ENCODE data around the gene SMIM28.

The SMIM28 gene

GRCh38 chr6:138377844-138378243, at the start of gene SMIM28:
TSS of gene SMIM28 (plus strand) at chr6:138377905. CDS start at chr6:138378073, 168 bp downstream.
- no peak for DNase-seq (ENCODE audit: low read depth)
- TF ChIP-seq, protein P1, sequence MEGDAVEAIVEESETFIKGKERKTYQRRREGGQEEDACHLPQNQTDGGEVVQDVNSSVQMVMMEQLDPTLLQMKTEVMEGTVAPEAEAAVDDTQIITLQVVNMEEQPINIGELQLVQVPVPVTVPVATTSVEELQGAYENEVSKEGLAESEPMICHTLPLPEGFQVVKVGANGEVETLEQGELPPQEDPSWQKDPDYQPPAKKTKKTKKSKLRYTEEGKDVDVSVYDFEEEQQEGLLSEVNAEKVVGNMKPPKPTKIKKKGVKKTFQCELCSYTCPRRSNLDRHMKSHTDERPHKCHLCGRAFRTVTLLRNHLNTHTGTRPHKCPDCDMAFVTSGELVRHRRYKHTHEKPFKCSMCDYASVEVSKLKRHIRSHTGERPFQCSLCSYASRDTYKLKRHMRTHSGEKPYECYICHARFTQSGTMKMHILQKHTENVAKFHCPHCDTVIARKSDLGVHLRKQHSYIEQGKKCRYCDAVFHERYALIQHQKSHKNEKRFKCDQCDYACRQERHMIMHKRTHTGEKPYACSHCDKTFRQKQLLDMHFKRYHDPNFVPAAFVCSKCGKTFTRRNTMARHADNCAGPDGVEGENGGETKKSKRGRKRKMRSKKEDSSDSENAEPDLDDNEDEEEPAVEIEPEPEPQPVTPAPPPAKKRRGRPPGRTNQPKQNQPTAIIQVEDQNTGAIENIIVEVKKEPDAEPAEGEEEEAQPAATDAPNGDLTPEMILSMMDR (conservative IDR thresholded peaks at IDR 0.05; ENCODE audit: low read depth, low read length) = no peak
- no peak within 1 kb of the TSS for H3K4me3 ChIP-seq (ENCODE audit: low read depth, low read length)

DNA sequence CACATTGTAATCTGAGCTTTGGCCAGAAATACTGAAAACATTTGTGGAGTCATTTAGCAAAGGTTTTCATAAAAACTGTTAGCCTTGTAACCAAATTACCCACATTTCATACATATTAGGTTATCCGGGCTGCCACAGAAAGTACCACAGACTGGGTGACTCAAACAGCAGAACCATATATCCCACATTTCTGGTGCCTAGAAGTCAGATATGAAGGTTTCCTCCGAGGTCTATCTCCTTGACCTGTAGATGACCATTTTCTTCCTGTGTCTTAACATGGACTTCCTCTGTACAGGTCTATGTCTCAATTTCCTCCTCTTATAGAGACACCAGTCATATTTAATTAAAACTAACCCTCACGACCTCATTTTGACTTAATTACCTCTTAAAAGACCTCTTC, 49.5 kb upstream of the SMIM28 start:
- no peak overlapping the region for H3K4me3 ChIP-seq (ENCODE audit: low read depth, low read length)
- DNase-seq (ENCODE audit: low read depth) = no peak
- TF ChIP-seq, protein P1 (conservative IDR thresholded peaks at IDR 0.05; ENCODE audit: low read depth, low read length) = no peak

DNA sequence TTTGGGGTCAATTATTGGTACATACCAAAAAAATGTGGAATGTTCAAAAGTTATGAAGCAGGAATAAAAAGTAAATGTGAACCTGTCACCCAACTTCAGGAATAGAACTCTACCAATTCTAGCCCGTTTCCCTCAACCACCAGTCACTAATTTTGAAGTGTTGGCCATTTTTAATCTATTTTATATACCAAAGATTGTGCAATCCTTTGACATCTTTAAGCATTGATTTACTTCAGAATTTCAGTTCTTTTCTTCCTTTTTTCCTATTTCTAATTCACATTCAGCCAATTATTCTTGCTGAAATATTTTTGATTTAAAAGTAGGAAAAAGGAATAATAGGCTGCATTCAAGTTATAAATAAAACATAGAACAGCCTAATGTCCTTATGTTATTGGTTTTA, 46.9 kb upstream of the SMIM28 start:
- no peak for DNase-seq (ENCODE audit: low read depth)
- no peak overlapping the region for H3K4me3 ChIP-seq (ENCODE audit: low read depth, low read length)
- TF ChIP-seq, protein P1 (conservative IDR thresholded peaks at IDR 0.05; ENCODE audit: low read depth, low read length) = no peak

DNA sequence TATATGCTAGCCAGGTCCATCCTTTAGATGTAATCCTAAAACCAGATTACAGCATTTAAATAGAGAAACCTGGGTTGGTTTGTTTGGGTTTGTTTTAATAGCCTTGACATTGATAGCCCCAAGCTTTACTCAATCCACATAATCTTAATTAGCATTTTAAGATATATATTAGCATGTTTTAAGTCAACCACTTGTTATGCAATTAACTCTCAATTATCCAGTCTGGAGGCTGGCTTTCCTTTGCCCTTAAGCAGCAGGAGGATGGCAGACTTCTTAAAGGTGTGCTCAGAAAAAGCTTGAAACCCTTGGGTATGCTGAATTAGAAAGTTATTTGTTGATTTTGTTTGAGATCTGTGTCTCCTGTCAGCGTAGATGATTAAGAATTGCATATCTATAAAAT, 46.3 kb upstream of the SMIM28 start:
- no peak overlapping the region for H3K4me3 ChIP-seq (ENCODE audit: low read depth, low read length)
- DNase-seq (ENCODE audit: low read depth) = no peak
- TF ChIP-seq, protein P1 (conservative IDR thresholded peaks at IDR 0.05; ENCODE audit: low read depth, low read length) = no peak

GRCh38 chr6:138331984-138332383, 45.7 kb upstream of the SMIM28 start:
- DNase-seq (ENCODE audit: low read depth) = no peak
- H3K4me3 ChIP-seq (ENCODE audit: low read depth, low read length) = no peak overlapping the region
- TF ChIP-seq, protein P1 (conservative IDR thresholded peaks at IDR 0.05; ENCODE audit: low read depth, low read length) = no peak

DNA sequence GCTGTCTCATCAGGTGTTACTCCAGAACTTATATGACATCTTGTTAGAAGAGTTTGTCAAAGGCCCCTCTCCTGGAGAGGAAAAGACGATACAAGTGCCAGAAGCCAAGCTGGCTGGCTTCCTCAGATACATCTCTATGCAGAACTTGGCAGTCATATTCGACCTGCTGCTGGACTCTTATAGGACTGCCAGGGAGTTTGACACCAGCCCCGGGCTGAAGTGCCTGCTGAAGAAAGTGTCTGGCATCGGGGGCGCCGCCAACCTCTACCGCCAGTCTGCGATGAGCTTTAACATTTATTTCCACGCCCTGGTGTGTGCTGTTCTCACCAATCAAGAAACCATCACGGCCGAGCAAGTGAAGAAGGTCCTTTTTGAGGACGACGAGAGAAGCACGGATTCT, 43.7 kb upstream of the SMIM28 start:
- H3K4me3 ChIP-seq (ENCODE audit: low read depth, low read length) = no peak overlapping the region
- DNase-seq (ENCODE audit: low read depth) = no peak
- TF ChIP-seq, protein P1 (conservative IDR thresholded peaks at IDR 0.05; ENCODE audit: low read depth, low read length) = no peak

- DNase-seq (ENCODE audit: low read depth) = no peak
- TF ChIP-seq, protein P1 (conservative IDR thresholded peaks at IDR 0.05; ENCODE audit: low read depth, low read length) = no peak
- no peak overlapping the region for H3K4me3 ChIP-seq (ENCODE audit: low read depth, low read length)
These were observed 42.7 kb upstream of the SMIM28 start for GRCh38 chr6:138334963-138335362.
